ENCODE results near the gene MICAL2. TPM values are rescaled to one million over a fixed set of nuclear protein-coding genes. Genes with fewer than 3 reads are reported as not detected.
A peak's percentile ranks its signal among the peaks of the same experiment; 100 is the strongest.

The MICAL2 gene
- total RNA-seq, 1 donor from 2014 or later = 510 TPM

DNA sequence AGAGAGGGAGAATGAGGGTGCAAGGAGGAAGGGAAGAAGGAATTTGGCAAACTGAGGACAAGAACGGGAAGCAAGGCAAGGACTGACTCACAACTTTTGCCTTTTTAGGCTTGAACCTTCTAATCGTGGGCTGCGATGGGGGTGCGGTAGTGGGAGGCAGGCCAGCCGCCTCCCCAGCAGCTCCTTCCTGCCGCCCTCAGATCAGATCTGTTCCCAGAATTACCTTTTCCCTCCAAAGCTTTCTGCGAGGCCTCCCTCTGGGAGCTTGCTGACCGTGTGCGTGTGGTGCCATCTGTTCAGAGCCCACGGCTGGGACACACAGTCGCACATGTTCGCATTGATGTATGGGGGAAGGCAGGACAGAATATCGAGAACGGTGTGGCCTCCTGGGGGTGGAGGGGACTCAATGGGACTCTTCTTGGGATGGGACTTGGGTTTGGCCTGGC, 180.1 kb downstream of the MICAL2 start:
- no peaks in the 10 kb centered on the region for H3K9me3 Mint-ChIP-seq
- H3K36me3 Mint-ChIP-seq (ENCODE audit: low read depth) = peaks cover 4% of the 10 kb centered on the region
- peak overlapping the region; percentile 68 for H3K27ac Mint-ChIP-seq
- H3K4me1 Mint-ChIP-seq = peaks cover 9% of the 10 kb centered on the region
- DNase-seq = no peak
- intact Hi-C loops (cut with micrococcal nuclease) = loop anchor here (5.0 kb wide), 1 partner anchor 602 kb away; no protein-coding TSS in a partner anchor
- H3K27me3 Mint-ChIP-seq = no peaks in the 10 kb centered on the region
- H3K4me3 Mint-ChIP-seq = no peak overlapping the region

- Mint-ChIP-seq H3K27ac (no peak overlapping the region), H3K4me3 (no peak overlapping the region), H3K36me3 (ENCODE audit: low read depth) (peaks cover 4% of the 10 kb centered on the region), H3K27me3 (no peaks in the 10 kb centered on the region), H3K9me3 (no peaks in the 10 kb centered on the region), H3K4me1 (peaks cover 9% of the 10 kb centered on the region)
- peak; percentile 49 for DNase-seq
- intact Hi-C loops (cut with micrococcal nuclease) = loop anchor here (5.0 kb wide), 1 partner anchor 601 kb away; no protein-coding TSS in a partner anchor
These were observed 180.9 kb downstream of the MICAL2 start for GRCh38 chr11:12291313-12291712.

- Mint-ChIP-seq H3K4me3 (no peak overlapping the region), H3K27me3 (no peaks in the 10 kb centered on the region), H3K9me3 (no peaks in the 10 kb centered on the region), H3K27ac (no peak overlapping the region), H3K36me3 (ENCODE audit: low read depth) (peaks cover 5% of the 10 kb centered on the region), H3K4me1 (peaks cover 9% of the 10 kb centered on the region)
- intact Hi-C loops (cut with micrococcal nuclease) = loop anchor here (5.0 kb wide), 1 partner anchor 601 kb away; no protein-coding TSS in a partner anchor
- DNase-seq = no peak
These were observed 181.4 kb downstream of the MICAL2 start for GRCh38 chr11:12291766-12292165.

DNA sequence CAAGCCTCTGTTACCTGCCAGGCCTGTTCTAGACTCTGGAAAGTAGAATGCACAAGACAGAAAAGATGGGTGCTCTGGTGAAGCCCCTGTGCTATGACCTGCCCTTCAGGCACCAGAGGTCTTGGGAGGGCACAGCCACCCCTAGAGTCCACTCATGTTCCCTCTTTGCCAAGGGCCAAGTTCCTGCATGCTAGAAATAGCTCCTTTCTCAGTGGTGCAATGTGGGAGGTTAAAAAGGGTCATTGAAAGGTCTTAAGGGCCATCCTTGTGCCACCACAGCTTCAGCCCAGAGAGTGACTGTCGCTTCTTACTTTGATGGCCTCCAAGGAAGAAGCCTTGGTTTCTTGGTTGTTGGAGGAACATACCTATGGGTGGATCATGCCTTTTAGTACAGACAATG, 182.4 kb downstream of the MICAL2 start:
- H3K9me3 Mint-ChIP-seq = no peaks in the 10 kb centered on the region
- H3K4me3 Mint-ChIP-seq = no peak overlapping the region
- no peaks in the 10 kb centered on the region for H3K27me3 Mint-ChIP-seq
- DNase-seq = no peak
- peaks cover 6% of the 10 kb centered on the region for H3K36me3 Mint-ChIP-seq (ENCODE audit: low read depth)
- intact Hi-C loops (cut with micrococcal nuclease) = loop anchor here (5.0 kb wide), 1 partner anchor 600 kb away; no protein-coding TSS in a partner anchor
- H3K4me1 Mint-ChIP-seq = peaks cover 9% of the 10 kb centered on the region
- H3K27ac Mint-ChIP-seq = no peak overlapping the region

DNA sequence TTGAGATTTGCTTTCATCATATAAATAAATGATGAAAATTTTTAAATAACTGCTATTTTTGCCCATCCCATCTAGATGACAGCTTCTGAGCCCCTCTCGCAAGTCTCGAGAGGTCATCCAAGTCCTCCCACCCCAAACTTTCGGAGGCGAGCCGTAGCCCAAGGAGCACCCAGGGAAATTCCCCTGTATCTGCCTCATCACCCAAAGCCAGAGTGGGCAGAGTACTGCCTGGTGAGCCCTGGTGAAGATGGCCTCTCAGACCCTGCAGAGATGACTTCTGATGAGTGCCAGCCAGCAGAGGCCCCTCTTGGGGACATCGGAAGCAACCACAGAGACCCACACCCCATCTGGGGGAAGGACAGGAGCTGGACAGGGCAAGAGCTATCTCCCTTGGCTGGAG, 183.1 kb downstream of the MICAL2 start:
- H3K36me3 Mint-ChIP-seq (ENCODE audit: low read depth) = peaks cover 6% of the 10 kb centered on the region
- H3K4me3 Mint-ChIP-seq = no peak overlapping the region
- DNase-seq = no peak
- peaks cover 1% of the 10 kb centered on the region for H3K9me3 Mint-ChIP-seq
- intact Hi-C loops (cut with micrococcal nuclease) = loop anchor here (5.0 kb wide), 1 partner anchor 599 kb away; no protein-coding TSS in a partner anchor
- H3K4me1 Mint-ChIP-seq = peaks cover 9% of the 10 kb centered on the region
- no peak overlapping the region for H3K27ac Mint-ChIP-seq
- H3K27me3 Mint-ChIP-seq = no peaks in the 10 kb centered on the region

- Mint-ChIP-seq H3K36me3 (ENCODE audit: low read depth) (peaks cover 4% of the 10 kb centered on the region), H3K4me3 (no peak overlapping the region), H3K27me3 (no peaks in the 10 kb centered on the region), H3K9me3 (peaks cover 4% of the 10 kb centered on the region), H3K27ac (no peak overlapping the region), H3K4me1 (peaks cover 9% of the 10 kb centered on the region)
- DNase-seq = peak; percentile 21
- intact Hi-C loops (cut with micrococcal nuclease) = loop anchor here (5.0 kb wide), 1 partner anchor 598 kb away; no protein-coding TSS in a partner anchor
These were observed 184.2 kb downstream of the MICAL2 start for GRCh38 chr11:12294613-12295012.

- peaks cover 3% of the 10 kb centered on the region for H3K4me1 Mint-ChIP-seq
- intact Hi-C loops (cut with micrococcal nuclease) = no loop called here
- no peak overlapping the region for H3K4me3 Mint-ChIP-seq
- no peak overlapping the region for H3K27ac Mint-ChIP-seq
- DNase-seq = no peak
- H3K36me3 Mint-ChIP-seq (ENCODE audit: low read depth) = peaks cover 2% of the 10 kb centered on the region
- H3K9me3 Mint-ChIP-seq = peaks cover 4% of the 10 kb centered on the region
- no peaks in the 10 kb centered on the region for H3K27me3 Mint-ChIP-seq
These were observed 185.6 kb downstream of the MICAL2 start for GRCh38 chr11:12295943-12296342.

GRCh38 chr11:12298610-12299009, 188.2 kb downstream of the MICAL2 start:
- intact Hi-C loops (cut with micrococcal nuclease) = no loop called here
- no peaks in the 10 kb centered on the region for H3K27me3 Mint-ChIP-seq
- H3K27ac Mint-ChIP-seq = no peak overlapping the region
- H3K36me3 Mint-ChIP-seq (ENCODE audit: low read depth) = peaks cover 2% of the 10 kb centered on the region
- DNase-seq = no peak
- H3K4me1 Mint-ChIP-seq = no peaks in the 10 kb centered on the region
- peaks cover 4% of the 10 kb centered on the region for H3K9me3 Mint-ChIP-seq
- no peak overlapping the region for H3K4me3 Mint-ChIP-seq

DNA sequence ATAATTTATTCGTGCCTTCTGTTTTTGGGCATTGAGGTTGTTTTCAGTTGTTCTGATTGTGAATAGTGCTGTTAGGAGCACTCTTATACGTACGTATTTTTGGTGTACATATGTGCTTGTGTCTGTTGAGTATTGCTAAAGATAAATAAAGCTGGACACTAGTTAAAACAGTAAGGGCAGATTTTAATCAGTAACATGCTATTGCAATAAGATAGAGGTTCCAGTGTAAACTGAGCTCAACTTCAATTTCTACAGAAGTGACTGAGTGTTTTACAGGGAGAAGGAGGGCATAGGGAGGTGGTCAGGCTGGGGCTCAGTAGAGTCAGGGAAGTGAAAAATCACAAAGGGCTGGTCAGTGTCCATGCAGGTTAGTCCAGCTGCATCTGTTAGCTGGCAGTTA, 191.0 kb downstream of the MICAL2 start:
- intact Hi-C loops (cut with micrococcal nuclease) = no loop called here
- H3K27ac Mint-ChIP-seq = no peak overlapping the region
- no peaks in the 10 kb centered on the region for H3K27me3 Mint-ChIP-seq
- peaks cover 2% of the 10 kb centered on the region for H3K36me3 Mint-ChIP-seq (ENCODE audit: low read depth)
- peak; percentile 22 for DNase-seq
- H3K4me3 Mint-ChIP-seq = no peak overlapping the region
- H3K4me1 Mint-ChIP-seq = no peaks in the 10 kb centered on the region
- peaks cover 4% of the 10 kb centered on the region for H3K9me3 Mint-ChIP-seq

DNA sequence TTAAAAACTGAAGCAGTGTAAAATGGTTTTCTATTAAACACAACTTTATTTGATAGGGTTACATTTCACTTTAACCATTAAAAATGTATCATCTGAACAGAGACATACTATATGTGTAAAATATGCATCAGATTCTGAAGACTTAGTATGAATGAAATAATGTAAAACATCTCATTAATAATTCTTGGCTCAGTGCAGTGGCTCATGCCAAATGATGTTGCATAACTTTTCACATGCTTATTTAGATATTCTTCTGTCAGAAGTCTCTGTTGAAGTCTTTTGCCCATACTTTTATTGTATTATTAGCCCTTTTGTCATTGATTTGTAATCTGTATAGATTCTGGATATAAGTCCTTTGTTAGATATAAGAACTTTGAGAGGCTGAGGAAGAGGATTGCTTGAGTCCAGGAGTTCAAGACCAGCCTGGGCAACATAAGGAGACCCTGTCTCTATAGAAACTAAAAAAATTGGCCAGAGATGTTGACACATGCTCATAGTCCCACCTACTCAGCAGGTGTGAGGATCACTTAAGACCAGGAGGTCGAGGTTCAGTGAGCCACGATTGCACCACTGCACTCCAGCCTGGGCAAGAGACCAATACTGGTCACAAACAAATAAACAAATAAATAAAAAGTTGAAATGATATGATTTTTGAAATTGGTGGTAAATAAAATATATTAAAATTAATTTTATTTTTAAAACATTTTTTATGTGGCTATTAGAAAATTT, 193.2 kb downstream of the MICAL2 start:
- H3K4me3 Mint-ChIP-seq = no peak overlapping the region
- no peaks in the 10 kb centered on the region for H3K36me3 Mint-ChIP-seq (ENCODE audit: low read depth)
- peaks cover 3% of the 10 kb centered on the region for H3K27me3 Mint-ChIP-seq
- intact Hi-C loops (cut with micrococcal nuclease) = no loop called here
- no peak overlapping the region for H3K27ac Mint-ChIP-seq
- DNase-seq = peak; percentile 6
- no peaks in the 10 kb centered on the region for H3K4me1 Mint-ChIP-seq
- peaks cover 2% of the 10 kb centered on the region for H3K9me3 Mint-ChIP-seq

DNA sequence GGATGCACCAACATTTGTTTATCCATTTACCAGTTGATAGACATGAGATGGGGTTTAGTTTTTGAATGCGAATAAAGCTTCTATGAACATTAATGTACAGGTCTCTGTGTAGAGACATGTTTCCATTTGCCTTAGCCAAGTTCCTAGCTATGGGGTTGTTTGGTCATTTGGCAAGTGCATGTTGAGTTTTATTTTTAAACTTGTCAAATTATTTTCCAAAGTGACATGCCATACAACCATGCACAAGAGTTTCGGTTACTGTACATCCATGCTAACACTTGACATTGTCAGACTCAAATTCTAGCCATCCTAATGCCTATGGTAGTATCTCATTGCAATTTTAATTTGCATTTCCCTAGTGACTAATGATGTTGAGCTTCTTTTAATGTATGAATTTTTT, 196.4 kb downstream of the MICAL2 start:
- Mint-ChIP-seq H3K4me3 (no peak overlapping the region), H3K27ac (no peak overlapping the region), H3K27me3 (peaks cover 6% of the 10 kb centered on the region), H3K4me1 (no peaks in the 10 kb centered on the region), H3K9me3 (no peaks in the 10 kb centered on the region), H3K36me3 (ENCODE audit: low read depth) (no peaks in the 10 kb centered on the region)
- peak; percentile 4 for DNase-seq
- intact Hi-C loops (cut with micrococcal nuclease) = no loop called here

DNA sequence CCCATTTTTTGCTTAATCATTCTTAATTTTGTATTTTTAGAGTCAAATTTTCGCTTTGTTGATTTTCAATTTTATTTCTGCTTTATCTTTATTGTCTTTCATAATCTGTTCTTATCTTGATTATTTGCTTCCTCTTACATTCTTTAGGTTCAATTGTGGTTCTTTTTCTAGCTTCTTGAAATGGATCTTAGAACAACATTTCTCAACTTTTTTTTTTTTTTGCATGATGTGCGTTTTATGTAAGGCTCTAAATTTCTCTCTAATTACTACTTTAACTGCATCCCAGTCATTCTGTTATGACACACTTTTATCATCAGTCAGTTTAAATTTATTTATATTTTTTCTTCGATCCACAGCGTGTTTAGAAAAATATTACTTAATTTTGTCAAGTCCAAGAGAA, 201.7 kb downstream of the MICAL2 start:
- intact Hi-C loops (cut with micrococcal nuclease) = no loop called here
- no peak for DNase-seq
- no peaks in the 10 kb centered on the region for H3K36me3 Mint-ChIP-seq (ENCODE audit: low read depth)
- peaks cover 6% of the 10 kb centered on the region for H3K27me3 Mint-ChIP-seq
- no peaks in the 10 kb centered on the region for H3K4me1 Mint-ChIP-seq
- no peak overlapping the region for H3K27ac Mint-ChIP-seq
- peaks cover 8% of the 10 kb centered on the region for H3K9me3 Mint-ChIP-seq
- H3K4me3 Mint-ChIP-seq = no peak overlapping the region

Measured in activated CD4-positive, alpha-beta T cell treated with anti-CD3 and anti-CD28 coated beads, Interleukin-2, amount 10 ng/mL, durations not matched to agents 24 days and 14 days (primary cell).